GM21360 (cell line): ENCODE results near the gene C2orf68.
"Not testable (repeated sequence)": the region's sequence is repeated elsewhere in the genome, so short reads cannot be mapped to it uniquely, and the experiment has no call there.

Source experiments
- ATAC-seq: cut with Tn5 transposase; IDR thresholded peaks from one replicate; pipeline ENCODE4 v1.9.1; 2021; ENCODE audit warnings: mild to moderate bottlenecking, moderate library complexity; ENCODE audit not compliant: unreplicated experiment

C2orf68 gene

GRCh38 chr2:85631316-85631715 lies 19.4 kb upstream of the C2orf68 start:
- no peak for ATAC-seq

- ATAC-seq: no peak
Observed at GRCh38 chr2:85628658-85629057, 16.8 kb upstream of the C2orf68 start.

GRCh38 chr2:85623991-85624390 lies 12.1 kb upstream of the C2orf68 start:
- no peak for ATAC-seq

- ATAC-seq: no peak
Observed at GRCh38 chr2:85621338-85621737, 9.5 kb upstream of the C2orf68 start.

GRCh38 chr2:85619617-85620016 lies 7.8 kb upstream of the C2orf68 start:
- ATAC-seq: no peak

- ATAC-seq: not testable (repeated sequence)
Observed at GRCh38 chr2:85617723-85618122, 5.9 kb upstream of the C2orf68 start.

GRCh38 chr2:85615413-85615728 lies 3.5 kb upstream of the C2orf68 start:
- ATAC-seq: no peak

- ATAC-seq: not testable (repeated sequence)
Observed at GRCh38 chr2:85614757-85615156, 2.9 kb upstream of the C2orf68 start.

GRCh38 chr2:85613717-85614515 lies 2.0 kb upstream of the C2orf68 start:
- ATAC-seq: no peak

GRCh38 chr2:85611217-85611704 lies 605 bp downstream of the C2orf68 start:
- no peak for ATAC-seq

GRCh38 chr2:85607268-85608215 lies 4.3 kb downstream of the C2orf68 start:
- ATAC-seq: no peak

GRCh38 chr2:85606116-85606455 lies 5.8 kb downstream of the C2orf68 start:
- ATAC-seq: no peak

GRCh38 chr2:85605406-85606115 lies 6.3 kb downstream of the C2orf68 start:
- ATAC-seq: no peak

GRCh38 chr2:85604568-85605339 lies 7.1 kb downstream of the C2orf68 start:
- no peak for ATAC-seq

GRCh38 chr2:85604133-85604444 lies 7.8 kb downstream of the C2orf68 start:
- not testable (repeated sequence) for ATAC-seq

- peak; percentile 93 for ATAC-seq
Observed at GRCh38 chr2:85602476-85603234, 9.2 kb downstream of the C2orf68 start, which contains the start of gene TMEM150A. TMEM150A (minus strand) TSS chr2:85602698; CDS start chr2:85601948, 750 bp downstream.

- peak; percentile 27 for ATAC-seq
Observed at GRCh38 chr2:85601771-85602475, 9.9 kb downstream of the C2orf68 start.

- ATAC-seq: no peak
Observed at GRCh38 chr2:85600951-85601770, 10.7 kb downstream of the C2orf68 start.
